Stomach (tissue), 9 donors: ENCODE measurements around the gene KIF21A. TPM values are rescaled to one million over a fixed set of nuclear protein-coding genes. Genes with fewer than 3 reads are reported as not detected.

Source experiments
- DNase-seq, 2 donors: peaks; one replicate each; pipeline versions ENCODE4 v3.0.0 to v3.0.0-alpha.2; 2013 to 2019
- H3K27ac ChIP-seq, 5 donors: fragments of 200-600 bp in 4 of 5; sonication (generic) in 4 of 5; one replicate each; pipeline ENCODE4 v1.5.1; 2013 to 2019; ENCODE audit warnings: mild to moderate bottlenecking in 1 of 5, moderate library complexity in 1 of 5
- H3K27me3 ChIP-seq, 3 donors: fragments of 200-600 bp; sonication (generic); one replicate each; pipeline ENCODE4 v1.5.1; 2017 to 2019; ENCODE audit warnings: mixed run types in 1 of 3
- H3K36me3 ChIP-seq, 4 donors: fragments of 200-600 bp; sonication (generic); 1 replicate in 3 of 4; 2 replicates in 1 of 4; pipeline ENCODE4 v1.5.1; 2016 to 2019
- H3K4me1 ChIP-seq, 4 donors: fragments of 200-600 bp; sonication (generic); one replicate each; pipeline ENCODE4 v1.5.1; 2016 to 2019
- H3K4me3 ChIP-seq, 4 donors: fragments of 200-600 bp; sonication (generic) in 3 of 4; one replicate each; pipeline ENCODE4 v1.5.1; 2016 to 2019; ENCODE audit warnings: mild to moderate bottlenecking in 1 of 4
- H3K9me3 ChIP-seq, 4 donors: fragments of 200-600 bp; sonication (generic); one replicate each; pipeline ENCODE4 v1.5.1; 2016 to 2019
- EP300 ChIP-seq: sonication (generic); formaldehyde crosslinking; IDR thresholded peaks from one replicate; pipeline ENCODE4 v1.6.1; 2017; ENCODE audit warnings: antibody characterized with exemption
- POLR2A ChIP-seq, 4 donors: fragments of 450-650 bp; IDR thresholded peaks; one replicate each; pipeline ENCODE4 v1.6.1; 2016; ENCODE audit warnings: antibody characterized with exemption in 4 of 4, control low read depth in 2 of 4, mild to moderate bottlenecking in 1 of 4, moderate library complexity in 1 of 4
- POLR2AphosphoS5 ChIP-seq, 3 donors: sonication (generic); formaldehyde crosslinking; IDR thresholded peaks; one replicate each; pipeline ENCODE4 v1.6.1; 2016; ENCODE audit warnings: antibody characterized with exemption in 3 of 3
- WGBS, 5 donors: extraction: QIAGEN DNeasy Blood & Tissue Kit in 3 of 5; methylation state at CpG; one replicate each; pipeline versions ENCODE4 v1.1.5 to v1.1.7; 2013 to 2018; 5-methylcytosine and 5-hydroxymethylcytosine counted together
- intact Hi-C: fragments of 100-400 bp; cut with DNase I; formaldehyde crosslinking; loops from one replicate; pipeline ENCODE4 v1.15.1; 2023; ENCODE audit warnings: low total_unique reads
- polyA plus RNA-seq, 3 donors: library from polyadenylated mRNA; stranded (reverse); fragments of 200-250 nt; gene quantifications; one replicate each; pipeline ENCODE4 v1.2.3, GENCODE V29; 2013
- total RNA-seq, 5 donors: library from RNA; depleted of rRNA; stranded (reverse); fragments of >200 nt; gene quantifications; one replicate each; pipeline versions ENCODE4 v1.1.0 to v1.2.3, GENCODE V29; 2014 to 2016
- TF ChIP-seq, protein P1 (sequence below), 7 experiments: fragments of 450-650 bp in 4 of 7; fragments of 200-600 bp in 3 of 7; sonication (generic) in 3 of 7; IDR thresholded peaks; one replicate each; pipeline ENCODE4 v1.5.1; 2016 to 2019; ENCODE audit warnings: antibody characterized with exemption in 7 of 7, control low read depth in 2 of 7, mild to moderate bottlenecking in 1 of 7
- donor health status: healthy with polysubstance abuse.
- donor health status: Bipolar disorder and iron deficiency.
- donor health status: healthy.

KIF21A gene
- total and polyA plus RNA-seq, 8 donors: 4.9 to 45.9 (median 16.7) TPM

DNA sequence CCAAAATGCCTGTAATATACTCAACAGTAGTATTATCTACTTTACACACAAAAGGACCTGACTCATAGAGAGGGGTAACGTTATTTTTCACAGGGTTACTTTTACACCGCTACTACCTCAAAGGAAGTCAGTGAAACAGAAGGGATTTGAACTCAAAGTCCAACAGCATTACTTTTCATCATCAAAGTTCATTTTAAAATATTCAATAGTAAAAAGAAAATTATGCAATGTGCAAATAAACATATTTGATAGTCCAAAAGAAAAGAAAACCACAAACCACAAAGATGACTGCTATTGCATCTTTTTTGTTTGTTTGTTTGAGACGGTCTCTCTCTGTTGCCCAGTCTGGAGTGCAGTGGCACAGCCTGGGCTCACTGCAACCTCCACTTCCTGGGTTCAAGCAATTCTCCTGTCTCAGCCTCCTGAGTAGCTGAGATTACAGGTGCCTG is 15.5 kb downstream of the KIF21A start:
- no peaks in the 10 kb centered on the region for H3K9me3 ChIP-seq
- H3K27me3 ChIP-seq: no peaks in the 10 kb centered on the region
- H3K27ac ChIP-seq: no peak overlapping the region
- no peak for DNase-seq
- TF ChIP-seq POLR2A (IDR thresholded peaks at IDR 0.05) (no peak), POLR2AphosphoS5 (IDR thresholded peaks at IDR 0.05) (no peak), EP300 (no peak)
- TF ChIP-seq, protein P1, sequence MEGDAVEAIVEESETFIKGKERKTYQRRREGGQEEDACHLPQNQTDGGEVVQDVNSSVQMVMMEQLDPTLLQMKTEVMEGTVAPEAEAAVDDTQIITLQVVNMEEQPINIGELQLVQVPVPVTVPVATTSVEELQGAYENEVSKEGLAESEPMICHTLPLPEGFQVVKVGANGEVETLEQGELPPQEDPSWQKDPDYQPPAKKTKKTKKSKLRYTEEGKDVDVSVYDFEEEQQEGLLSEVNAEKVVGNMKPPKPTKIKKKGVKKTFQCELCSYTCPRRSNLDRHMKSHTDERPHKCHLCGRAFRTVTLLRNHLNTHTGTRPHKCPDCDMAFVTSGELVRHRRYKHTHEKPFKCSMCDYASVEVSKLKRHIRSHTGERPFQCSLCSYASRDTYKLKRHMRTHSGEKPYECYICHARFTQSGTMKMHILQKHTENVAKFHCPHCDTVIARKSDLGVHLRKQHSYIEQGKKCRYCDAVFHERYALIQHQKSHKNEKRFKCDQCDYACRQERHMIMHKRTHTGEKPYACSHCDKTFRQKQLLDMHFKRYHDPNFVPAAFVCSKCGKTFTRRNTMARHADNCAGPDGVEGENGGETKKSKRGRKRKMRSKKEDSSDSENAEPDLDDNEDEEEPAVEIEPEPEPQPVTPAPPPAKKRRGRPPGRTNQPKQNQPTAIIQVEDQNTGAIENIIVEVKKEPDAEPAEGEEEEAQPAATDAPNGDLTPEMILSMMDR (IDR thresholded peaks at IDR 0.05): no peak
- peaks cover 0 to 18% (median 0%) of the 10 kb centered on the region in 4 donors for H3K4me1 ChIP-seq
- 66 to 71% (median 69%) methylated on average over 3 of the region's 3 CpGs for WGBS, 5 donors
- no peak overlapping the region for H3K4me3 ChIP-seq
- H3K36me3 ChIP-seq: no peaks in the 10 kb centered on the region
- intact Hi-C loops: no loop called here

DNA sequence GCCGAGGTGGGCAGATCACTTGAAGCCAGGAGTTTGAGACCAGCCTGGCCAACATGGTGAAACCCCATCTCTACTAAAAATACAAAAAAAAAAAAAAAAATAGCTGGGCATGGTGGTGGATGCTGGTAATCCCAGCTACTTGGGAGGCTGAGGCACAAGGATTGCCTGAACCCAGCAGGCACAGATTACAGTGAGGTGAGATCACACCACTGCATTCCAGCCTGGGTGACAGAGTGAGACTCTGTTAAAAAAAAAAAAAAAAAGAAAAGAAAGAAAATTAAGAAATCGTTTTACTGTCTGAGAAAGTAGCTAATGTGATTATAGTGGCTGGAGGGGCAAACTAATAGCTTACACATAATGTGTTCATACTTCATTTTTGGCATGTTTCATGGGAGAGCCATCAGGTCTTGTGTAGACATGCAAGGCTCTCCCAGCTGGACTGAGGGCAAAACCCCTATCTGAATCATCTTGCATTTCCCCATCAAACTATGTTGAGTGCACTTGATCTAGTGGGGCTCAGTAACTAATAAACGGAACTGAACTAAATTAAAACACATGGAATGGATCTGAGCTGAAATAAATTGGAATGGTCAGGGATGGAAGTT is 16.2 kb downstream of the KIF21A start:
- Histone ChIP-seq H3K27ac (no peak overlapping the region), H3K4me3 (no peak overlapping the region), H3K4me1 (peaks cover 0 to 16% (median 0%) of the 10 kb centered on the region in 4 donors), H3K9me3 (no peaks in the 10 kb centered on the region), H3K36me3 (no peaks in the 10 kb centered on the region), H3K27me3 (no peaks in the 10 kb centered on the region)
- intact Hi-C loops: no loop called here
- WGBS, 5 donors: 86 to 94% (median 88%) methylated on average over 3 of the region's 3 CpGs
- TF ChIP-seq EP300 (no peak), POLR2A (IDR thresholded peaks at IDR 0.05) (no peak), POLR2AphosphoS5 (IDR thresholded peaks at IDR 0.05) (no peak)
- TF ChIP-seq, protein P1 (IDR thresholded peaks at IDR 0.05): no peak
- no peak for DNase-seq

DNA sequence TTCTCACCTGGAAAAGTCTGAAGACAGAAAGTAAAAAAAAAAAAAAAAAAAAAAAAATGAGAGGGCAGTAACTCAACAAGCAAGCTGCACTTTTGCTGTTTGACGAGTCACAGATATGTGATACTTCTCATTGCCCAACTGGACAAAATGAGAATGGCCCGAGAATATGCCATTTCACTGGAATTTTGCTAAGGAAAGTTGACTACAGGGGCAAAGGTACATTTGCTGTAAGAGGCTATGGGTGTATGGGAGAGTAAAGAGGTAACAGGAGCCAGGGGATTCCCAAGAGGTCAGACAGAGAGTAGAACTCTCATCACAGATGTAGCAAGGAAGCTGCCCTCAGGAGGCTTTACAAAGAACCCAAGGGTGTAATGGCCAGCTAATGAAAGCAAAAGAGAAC is 22.9 kb downstream of the KIF21A start:
- Histone ChIP-seq H3K9me3 (no peaks in the 10 kb centered on the region), H3K4me3 (no peak overlapping the region), H3K27ac (no peak overlapping the region), H3K4me1 (no peaks in the 10 kb centered on the region), H3K27me3 (no peaks in the 10 kb centered on the region), H3K36me3 (no peaks in the 10 kb centered on the region)
- TF ChIP-seq POLR2A (IDR thresholded peaks at IDR 0.05): no peak
- no peak for TF ChIP-seq POLR2AphosphoS5 (IDR thresholded peaks at IDR 0.05)
- TF ChIP-seq EP300: no peak
- TF ChIP-seq, protein P1 (IDR thresholded peaks at IDR 0.05): no peak
- intact Hi-C loops: no loop called here
- 79 to 98% (median 91%) methylated on average over 2 of the region's 2 CpGs for WGBS, 5 donors
- DNase-seq: no peak

DNA sequence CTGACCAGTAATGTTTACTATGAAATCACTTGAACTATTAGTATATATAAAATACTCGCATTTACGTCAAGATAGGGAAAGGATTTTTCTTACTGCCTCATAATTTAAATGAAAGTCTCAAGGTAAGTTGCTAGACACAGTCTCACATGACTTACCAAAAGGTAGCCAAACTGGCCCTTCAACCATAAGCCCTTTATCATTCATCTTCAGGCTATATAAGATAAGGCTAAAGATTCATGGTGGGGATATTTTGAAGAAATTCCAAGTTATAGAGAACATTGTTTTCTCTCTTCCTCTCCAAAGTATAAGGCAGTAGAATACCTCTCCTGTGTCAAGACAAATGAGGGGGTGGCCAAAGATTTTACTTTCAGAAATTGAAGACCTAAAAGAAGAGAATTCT is 23.4 kb downstream of the KIF21A start:
- WGBS, 5 donors: 91 to 100% (median 97%) methylated on average over 2 of the region's 2 CpGs
- no peak overlapping the region for H3K27ac ChIP-seq
- peaks cover 0 to 5% (median under 1%) of the 10 kb centered on the region in 4 donors for H3K4me1 ChIP-seq
- H3K9me3 ChIP-seq: no peaks in the 10 kb centered on the region
- no peaks in the 10 kb centered on the region for H3K27me3 ChIP-seq
- intact Hi-C loops: no loop called here
- TF ChIP-seq, protein P1 (IDR thresholded peaks at IDR 0.05): no peak
- TF ChIP-seq EP300 (no peak), POLR2A (IDR thresholded peaks at IDR 0.05) (no peak), POLR2AphosphoS5 (IDR thresholded peaks at IDR 0.05) (no peak)
- no peak for DNase-seq
- no peak overlapping the region for H3K4me3 ChIP-seq
- H3K36me3 ChIP-seq: no peaks in the 10 kb centered on the region
